DMS153 treated with DMSO at 0.1 percent for 48 hours (cell line): ENCODE measurements around the gene C15orf61.

Source experiments
- DNase-seq: peaks from one replicate; lab custom pipeline; 2025; ENCODE audit not compliant: unreplicated experiment; lab: John Stamatoyannopoulos, UW

C15orf61 gene

DNA sequence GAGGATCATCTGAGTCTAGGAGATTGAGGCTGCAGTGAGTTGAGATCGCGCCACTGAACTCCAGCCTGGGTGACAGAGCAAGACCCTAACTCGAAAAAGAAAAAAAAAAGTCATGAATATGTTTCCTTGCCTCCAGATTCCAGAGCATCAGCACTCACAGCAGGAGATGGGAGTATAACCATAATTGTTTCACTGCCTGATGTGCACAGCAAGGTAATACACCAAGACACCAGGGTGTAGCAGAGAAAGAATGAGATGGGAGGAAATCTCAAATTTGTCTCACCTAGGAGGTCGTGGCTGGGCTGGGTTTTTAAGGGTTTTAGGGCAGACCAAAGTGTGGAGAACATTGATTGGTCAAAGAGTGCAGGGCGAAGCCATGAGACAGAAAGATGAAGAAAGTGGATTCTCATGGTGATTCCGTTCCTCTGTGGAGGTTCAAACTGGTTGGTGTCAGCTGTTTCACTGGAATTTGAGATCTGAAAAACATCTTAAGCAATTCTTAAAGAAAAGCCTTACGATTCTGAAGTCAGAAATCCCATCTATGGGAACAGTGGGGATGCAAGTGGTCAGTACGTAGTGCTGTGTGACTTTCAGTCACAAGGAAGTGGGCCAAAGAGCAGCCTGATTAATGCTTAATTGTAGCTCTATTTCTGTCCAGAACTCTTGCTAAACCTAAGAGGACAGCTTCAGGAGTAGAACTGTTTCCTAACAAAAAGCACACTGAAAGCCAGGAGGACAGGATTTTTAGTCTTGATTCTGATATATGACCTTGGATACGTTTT, 7.8 kb upstream of the C15orf61 start:
- DNase-seq: no peak

DNA sequence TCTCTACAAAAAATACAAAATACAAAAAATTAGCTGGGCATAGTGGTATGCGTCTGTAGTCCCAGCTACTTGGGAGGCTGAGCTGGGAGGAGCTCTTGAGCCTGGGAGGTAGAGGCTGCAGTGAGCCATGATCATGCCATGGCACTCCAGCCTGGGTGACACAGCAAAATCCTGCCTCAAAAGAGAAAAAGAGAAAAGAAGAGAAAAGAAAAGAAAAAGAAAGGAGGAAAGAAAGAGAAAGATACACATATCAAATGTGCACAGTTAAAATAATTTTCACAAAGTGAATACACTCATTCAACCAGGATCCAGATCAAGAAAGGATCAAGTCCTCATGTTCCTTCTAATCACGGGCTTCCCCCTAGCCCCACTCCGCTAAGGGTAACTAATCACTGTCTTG, 5.8 kb upstream of the C15orf61 start:
- DNase-seq: no peak

DNA sequence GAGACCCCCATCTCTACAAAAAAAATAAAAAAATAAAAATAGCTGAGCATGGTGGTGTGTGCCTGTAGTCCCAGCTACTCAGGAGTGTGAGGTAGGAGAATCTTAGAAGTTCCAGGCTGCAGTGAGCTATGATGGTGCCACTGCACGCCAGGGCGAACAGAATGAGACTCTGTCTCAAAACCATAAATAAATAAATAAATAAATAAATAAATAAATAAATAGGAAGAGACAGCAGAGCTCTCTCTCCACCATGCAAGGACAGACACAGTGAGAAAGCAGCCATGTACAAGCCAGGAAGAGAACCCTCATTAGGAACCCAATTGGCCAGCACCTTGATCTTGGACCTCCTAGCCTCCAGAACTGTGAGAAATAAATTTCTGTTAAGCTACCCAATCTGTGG, 5.4 kb upstream of the C15orf61 start:
- no peak for DNase-seq

DNA sequence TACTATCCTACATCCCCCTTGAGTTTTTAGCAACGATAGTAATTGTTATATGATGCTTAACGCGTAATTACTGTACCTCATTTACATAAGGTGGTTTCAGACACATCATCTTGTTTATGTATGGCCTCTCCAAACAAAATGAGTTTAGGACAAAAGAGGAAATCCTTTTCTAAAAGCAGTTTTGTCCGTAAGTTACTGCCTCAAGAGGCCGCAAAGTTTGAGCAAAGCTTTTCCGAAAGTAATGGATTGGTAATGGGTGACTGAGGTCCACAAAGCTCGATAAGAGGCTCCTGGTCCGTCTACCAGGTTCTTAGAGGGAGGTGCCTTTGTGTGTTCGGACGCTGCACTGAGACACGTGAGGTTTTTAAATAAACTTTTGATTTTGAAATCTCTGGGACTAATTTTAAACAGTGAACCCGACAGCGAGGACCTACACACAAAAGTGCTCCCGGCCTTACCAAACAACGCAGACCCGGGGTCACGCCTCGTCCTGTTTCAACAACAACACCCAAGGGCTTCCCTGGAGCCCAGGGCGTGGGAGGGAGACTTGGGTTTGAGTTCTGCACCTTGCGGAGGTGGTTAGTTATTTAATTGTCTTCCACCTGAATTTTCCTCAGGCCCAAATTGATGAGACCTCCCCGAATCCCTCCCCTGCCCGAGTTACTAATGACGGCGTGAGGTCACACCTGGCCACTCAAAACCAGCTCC, 456 bp upstream of the C15orf61 start:
- DNase-seq: no peak

DNA sequence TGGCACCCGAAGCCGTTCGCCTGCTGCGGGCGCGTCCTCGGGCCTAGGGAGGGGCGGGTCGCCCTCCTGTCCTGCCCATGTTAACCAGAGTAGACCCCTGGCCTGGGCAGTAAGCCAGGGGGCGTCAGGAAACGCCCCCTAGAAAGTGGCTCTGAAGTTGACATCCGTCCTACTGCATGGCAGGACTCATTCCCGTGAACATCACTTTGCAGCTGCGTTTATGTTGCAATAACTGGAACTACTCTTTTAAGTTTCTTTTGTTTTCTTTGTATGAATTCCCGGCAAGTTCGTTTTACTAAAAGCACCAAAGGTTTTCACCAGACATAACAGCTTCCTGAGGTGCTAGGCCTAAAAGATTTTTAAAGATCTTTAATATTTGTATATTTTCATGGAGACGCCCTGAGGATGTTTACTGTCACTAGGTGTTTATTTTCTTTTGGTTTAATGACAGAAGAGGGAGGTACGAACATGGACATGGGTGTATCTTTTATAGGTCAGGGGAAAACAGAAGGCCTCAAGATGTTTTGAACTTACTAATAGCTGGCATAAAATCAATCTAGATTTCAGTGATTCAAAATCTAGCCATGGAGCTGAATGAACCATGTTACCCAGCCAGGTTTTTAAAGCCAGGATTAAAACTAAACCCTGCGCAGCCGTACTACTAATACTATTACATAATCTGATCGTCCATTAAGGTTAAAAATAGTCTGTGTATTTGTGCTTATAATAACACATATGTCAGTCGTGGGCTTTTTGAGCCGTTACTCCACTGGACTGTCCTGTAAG, 1.0 kb downstream of the C15orf61 start:
- DNase-seq: no peak

DNA sequence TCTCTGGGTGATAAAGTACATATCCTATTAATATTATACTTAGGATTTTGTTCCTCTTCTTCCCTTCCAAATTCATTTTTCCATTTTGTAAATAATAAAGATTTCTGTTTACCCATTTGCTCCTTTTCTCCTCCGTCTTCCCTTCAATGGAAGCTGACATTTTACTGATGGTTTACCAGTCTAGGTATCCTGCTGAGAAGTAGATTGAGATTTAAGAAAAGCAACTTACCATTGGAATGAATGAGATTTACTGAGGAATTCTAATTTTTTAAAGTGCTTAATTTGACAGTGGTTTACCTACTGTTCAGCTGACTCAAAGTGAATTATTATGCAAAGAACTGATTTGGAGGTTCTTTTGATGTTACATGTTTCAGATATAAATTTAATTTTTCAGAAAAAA, 2.4 kb downstream of the C15orf61 start:
- no peak for DNase-seq

DNA sequence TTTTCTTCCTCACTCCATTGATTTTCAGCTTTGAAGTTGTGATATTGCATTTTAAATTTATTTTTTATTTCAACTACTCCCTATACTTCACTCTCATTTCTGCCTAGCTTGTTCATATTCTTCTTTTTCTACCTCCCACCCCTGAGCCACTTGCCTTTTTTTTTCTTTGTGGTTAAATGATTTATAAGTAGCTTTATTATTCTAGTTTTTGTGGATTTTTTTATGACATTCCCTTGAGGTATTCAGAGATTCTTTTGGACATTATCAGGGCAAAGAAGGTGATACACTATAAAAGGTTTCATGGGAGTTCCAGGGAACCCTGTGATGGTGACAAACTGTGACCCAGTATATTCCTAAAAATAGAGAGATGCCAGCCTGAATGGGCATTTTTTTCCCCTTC, 3.3 kb downstream of the C15orf61 start:
- no peak for DNase-seq

DNA sequence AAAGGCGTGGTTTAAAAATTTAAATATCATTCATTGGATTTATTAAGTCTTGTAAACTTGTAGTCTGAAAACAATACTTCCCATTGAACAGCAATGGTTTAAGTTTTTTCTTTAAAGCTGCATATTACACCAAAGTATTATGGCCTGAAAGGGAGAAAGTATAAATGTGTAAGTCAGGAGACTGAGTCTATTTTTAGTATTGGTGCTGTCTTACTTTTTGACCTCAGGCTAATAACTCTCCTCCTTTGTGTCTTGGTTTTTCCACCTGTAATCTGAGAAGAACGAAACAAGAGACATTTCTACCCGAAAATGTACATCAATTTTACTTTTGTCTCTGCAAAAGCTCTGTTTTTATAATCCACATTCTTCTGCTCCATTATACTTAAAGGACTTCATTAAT, 7.6 kb downstream of the C15orf61 start:
- no peak for DNase-seq

DNA sequence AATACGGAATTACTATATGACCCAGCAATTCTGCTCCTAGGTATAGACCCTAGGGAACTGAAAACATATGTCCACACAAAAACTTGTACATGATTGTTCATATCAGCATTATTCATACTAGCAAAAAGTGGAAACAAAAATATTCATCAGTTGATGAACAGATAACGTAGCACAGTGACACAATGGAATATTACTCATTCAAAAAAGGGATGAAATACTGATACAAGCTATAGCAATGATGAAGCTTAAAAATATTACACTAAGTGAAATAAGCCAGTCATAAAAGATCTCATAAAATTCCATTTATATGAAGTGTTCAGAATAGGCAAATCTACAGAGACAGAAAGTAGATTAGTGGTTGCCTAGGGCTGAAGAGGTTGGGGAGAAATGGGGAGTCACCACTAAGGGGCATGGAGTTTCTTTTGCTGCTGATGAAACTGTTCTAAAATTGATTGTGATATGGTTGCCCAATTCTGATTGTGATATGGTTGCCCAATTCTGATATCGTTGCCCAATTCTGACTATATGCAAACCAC, 10.5 kb downstream of the C15orf61 start:
- no peak for DNase-seq

DNA sequence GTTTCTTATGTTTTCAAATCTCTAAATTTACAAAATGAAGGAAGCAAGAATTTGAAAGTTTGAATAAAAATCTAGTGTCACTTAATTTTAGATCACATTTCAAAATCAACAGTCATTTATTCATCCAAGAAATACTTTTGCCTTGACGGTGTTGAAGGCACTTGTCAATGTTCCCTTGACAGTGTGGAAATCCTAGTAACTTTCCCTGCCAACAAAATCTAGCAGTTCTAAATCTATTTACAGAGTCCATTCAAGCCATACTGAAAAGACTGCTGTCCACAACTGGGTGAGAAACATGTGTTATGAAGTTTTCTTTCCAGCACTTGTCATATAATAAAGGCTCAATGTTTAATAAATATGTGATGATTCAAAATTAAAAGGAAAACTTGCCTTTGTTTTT, 12.9 kb downstream of the C15orf61 start:
- no peak for DNase-seq

DNA sequence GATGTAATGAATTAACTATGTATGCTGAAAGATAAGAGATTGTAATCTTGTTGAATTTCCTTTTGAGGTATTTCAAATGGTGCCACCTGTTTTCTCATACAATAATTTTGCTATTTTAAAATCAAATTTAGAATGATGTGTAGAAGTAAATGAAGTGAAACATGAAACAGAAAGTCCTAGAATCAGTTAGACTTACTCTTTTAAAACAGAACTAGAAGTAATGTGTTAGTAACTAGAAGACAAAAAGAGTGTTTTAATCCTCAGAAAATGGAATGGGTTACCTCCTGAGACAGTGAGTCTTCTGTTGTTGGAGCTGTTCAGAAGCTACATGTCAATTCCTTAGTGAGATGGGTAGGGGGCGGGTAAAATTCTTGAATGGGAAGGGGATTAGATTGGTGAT, 13.4 kb downstream of the C15orf61 start:
- DNase-seq: no peak

DNA sequence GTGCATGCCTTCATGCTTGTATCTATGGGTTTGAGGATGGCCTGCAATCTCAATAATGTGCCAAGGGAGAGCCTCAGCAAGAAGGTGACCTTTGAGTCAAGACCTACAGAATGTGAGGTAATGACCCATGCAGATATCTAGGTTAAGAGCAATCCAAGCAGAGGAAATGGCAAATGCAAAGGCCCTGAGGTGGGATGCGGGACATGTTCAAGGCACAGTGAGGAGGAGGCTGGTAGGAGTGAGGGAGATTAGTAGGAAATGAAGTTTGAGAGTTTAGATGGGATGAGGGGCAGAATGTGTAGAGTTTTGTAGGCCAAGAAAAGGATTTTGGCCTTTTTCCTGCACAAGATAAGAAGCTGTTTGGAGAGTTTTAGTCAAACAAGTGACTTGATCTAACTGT, 16.8 kb downstream of the C15orf61 start:
- no peak for DNase-seq

DNA sequence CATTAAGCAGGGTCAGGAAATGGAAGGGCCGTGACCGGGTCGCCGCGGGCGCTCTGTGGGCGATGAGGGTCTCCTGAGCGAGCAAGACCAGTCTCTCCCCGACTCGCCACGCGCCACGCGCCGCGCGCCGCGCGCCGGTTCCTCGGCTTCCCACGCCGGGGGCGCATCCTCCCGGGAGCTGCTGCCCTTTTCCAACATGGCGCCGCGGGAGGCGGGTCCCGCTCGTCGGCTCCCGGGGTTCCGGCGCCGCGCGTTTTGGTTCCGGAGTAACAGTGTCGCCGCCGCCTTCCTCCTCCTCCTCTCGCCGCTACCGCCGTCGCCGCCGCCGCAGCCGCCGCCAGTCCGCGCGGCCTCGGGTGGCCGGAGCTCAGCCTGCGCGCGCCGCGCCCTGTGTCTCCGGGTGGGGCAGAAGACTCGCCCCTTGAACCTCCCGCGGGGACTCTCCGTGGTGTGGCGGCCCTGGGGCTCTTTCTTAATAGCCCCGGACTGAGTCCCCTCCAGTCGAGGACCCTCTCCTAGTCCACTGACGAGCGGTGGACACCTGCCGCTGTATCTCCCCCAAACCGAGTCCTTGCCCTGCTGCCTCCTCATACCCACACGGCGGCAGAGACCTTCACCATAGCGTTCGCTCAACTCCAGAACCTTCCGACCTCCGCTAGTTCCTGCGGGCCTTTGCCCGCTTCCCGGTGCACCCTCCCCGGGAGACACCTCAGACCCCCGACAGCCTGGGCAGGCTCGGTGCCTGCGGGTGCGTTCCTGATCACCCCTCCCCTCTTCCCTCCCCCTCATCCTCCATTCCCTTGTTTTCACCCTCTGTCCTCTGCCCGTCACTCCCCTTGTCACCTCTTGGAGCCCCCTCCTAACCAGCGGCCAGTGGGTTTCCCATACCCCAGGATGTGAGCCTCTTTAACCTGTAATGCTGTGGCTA, 21.8 kb downstream of the C15orf61 start, which contains the start of gene MAP2K5:
MAP2K5 (plus strand) TSS at position 284 of the 928 bp plus-strand sequence; CDS start at position 917, 633 bp downstream.
- peak; percentile 9 for DNase-seq

DNA sequence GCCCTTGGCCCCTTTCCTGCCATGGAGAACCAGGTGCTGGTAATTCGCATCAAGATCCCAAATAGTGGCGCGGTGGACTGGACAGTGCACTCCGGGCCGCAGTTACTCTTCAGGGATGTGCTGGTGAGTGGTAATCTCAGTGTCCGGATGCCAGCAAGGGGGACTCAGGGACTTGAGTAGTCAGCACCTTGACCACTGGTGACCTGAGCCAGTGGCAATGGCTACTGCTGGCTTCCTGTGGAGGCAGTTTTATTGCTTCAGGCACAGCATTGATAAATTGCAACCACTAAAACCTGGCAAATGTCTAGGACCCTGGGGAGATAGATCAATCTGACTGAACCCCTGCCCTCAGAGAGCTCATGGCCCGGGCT, 22.4 kb downstream of the C15orf61 start:
- DNase-seq: no peak

DNA sequence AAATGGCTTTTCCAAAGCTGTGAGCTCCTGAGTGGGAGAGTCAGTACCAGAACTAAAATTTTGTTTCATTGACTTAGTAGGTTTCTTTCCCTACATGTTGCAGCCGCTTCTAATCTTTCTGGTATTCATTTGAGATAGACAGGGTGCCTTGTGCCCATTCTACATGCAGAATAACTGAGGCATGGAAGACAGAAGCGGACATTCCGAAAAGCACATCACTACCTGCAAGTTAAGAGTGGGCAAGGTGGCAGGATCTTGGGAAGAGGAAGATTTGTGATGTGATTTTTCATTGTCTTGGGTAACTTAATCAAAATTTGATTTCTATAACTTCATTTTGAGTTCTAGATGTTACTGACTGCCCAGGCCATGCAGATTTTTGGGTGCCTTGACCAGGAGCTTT, 23.5 kb downstream of the C15orf61 start:
- no peak for DNase-seq

DNA sequence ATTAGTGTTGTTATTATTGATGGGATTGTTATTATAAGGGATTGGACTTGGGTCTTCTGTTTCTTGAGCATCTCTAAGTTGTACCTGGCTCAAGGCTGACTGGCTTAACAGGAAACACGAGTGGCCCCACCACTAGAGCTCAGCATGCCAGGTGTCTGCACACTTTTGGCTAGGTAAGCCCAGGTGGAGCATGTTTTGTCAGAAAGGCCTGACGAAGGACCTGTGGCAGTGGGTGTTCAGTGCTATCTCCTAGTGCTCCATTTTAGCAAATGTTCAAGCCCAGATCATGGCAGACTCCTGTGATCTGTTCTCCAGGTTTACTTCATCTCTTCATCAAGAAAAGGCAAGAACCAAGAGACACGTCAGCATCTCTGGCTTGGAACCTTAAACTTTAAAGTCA, 24.9 kb downstream of the C15orf61 start:
- no peak for DNase-seq

DNA sequence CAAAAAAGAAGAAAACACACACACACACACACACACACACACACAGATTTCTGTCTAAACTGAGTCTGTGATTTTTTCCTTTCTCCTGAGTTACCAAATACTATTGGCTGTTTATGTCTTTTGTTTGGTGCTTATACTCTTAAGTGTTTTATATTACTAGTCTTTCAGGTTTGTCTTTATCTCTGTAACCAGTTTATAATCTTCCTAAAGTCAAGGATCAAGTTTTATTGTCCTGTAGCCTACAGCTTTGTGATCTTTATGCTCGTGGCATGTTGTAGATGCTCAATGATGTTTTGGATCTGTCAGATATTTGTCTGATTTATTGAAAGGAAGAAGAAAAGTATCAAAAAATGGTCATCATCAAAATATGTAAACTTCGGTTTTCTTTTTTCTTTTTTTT, 26.1 kb downstream of the C15orf61 start:
- DNase-seq: no peak

DNA sequence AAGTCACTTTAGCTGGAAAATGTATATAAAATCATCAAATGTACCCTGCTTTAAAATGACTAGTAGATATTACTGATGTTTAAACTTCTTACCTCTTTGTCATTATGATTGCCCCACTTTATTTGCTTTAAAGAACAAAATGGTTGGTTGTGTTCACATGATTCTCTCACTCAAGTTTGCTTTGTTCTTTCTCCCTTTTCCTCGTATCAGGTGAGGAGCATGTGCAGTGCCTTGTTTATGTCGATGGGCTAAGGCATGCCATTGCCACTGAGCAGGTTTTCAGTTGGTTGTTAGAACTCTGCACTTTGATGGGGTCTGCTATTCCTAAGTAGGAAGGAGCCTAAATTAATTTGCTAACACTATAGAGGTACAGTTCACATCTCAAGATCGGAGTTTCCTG, 26.9 kb downstream of the C15orf61 start:
- no peak for DNase-seq

DNA sequence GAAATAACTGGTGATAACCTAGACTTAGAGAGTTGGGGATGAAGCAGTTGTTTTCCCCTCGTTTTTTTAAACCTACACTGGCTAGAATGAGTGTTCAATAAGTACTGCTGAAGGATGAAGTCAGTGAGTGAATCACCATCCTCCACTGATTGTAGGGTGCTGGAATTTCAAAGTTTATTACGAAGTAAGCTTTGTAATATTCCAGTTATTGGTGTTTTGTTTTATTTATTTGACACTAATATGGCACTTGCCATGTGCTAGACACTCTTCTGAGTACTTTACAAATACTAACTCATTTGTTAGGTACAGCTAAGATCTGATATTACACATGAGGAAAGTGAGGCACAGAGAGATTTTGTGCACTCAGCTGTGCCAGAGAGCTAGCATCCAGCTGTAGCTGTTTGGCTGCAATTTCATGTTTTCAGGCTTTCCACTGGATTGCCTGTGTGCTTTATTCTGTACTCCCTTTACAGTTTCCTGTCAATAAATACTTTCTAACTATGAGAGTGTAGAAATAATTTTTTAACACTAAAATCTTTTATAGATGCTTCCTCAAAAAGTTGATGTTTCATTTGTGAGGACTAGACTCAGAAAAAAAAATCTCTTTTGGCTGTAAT, 27.4 kb downstream of the C15orf61 start:
- DNase-seq: no peak
